ENCODE results near the gene WWC2. TPM values are rescaled to one million over a fixed set of nuclear protein-coding genes. Genes with fewer than 3 reads are reported as not detected.

Gene WWC2
- total and polyA plus RNA-seq, 4 experiments from 2014 or later, result 2.3 to 7.6 (median 5.2) TPM

- intact Hi-C loops (cut with micrococcal nuclease), result no loop called here
- Mint-ChIP-seq H3K27ac (no peak overlapping the region), H3K9me3 (no peaks in the 10 kb centered on the region), H3K27me3 (no peaks in the 10 kb centered on the region), H3K36me3 (no peaks in the 10 kb centered on the region), H3K4me1 (no peaks in the 10 kb centered on the region), H3K4me3 (no peak overlapping the region)
- H3K9me3 ChIP-seq (ENCODE audit: control insufficient read depth in 1 of 2, low read length in 2 of 2), result no peaks in the 10 kb centered on the region
- no peaks in the 10 kb centered on the region for H3K4me1 ChIP-seq (ENCODE audit: insufficient read depth, low read length)
- no peak overlapping the region for H3K4me3 ChIP-seq (ENCODE audit: low read length in 2 of 2)
- H3K27me3 ChIP-seq (ENCODE audit: insufficient read depth, low read length), result no peaks in the 10 kb centered on the region
- POLR2A ChIA-PET (ENCODE audit: partially characterized antibody), result no interaction called here
- CTCF ChIA-PET (ENCODE audit: partially characterized antibody), result interaction anchor here (1.2 to 10.5 kb wide), 2 partner anchors 8 to 175 kb away, joined by 6 to 142 read pairs; no protein-coding TSS in a partner anchor
- no peaks in the 10 kb centered on the region for H3K36me3 ChIP-seq (ENCODE audit: insufficient read depth, low read length)
- no peak for DNase-seq
- no peak overlapping the region for H3K27ac ChIP-seq (ENCODE audit: low read depth, low read length)
These were observed 149.1 kb downstream of the WWC2 start for GRCh38 chr4:183248201-183248600.

GRCh38 chr4:183249854-183250253, 150.8 kb downstream of the WWC2 start:
- CTCF ChIA-PET (ENCODE audit: partially characterized antibody), result interaction anchor here (0.6 to 10.5 kb wide), 12 partner anchors 10 to 313 kb away, joined by 3 to 142 read pairs (median 4); no protein-coding TSS in a partner anchor
- Mint-ChIP-seq H3K27me3 (no peaks in the 10 kb centered on the region), H3K27ac (no peak overlapping the region), H3K36me3 (no peaks in the 10 kb centered on the region), H3K4me1 (no peaks in the 10 kb centered on the region), H3K4me3 (no peak overlapping the region), H3K9me3 (no peaks in the 10 kb centered on the region)
- Histone ChIP-seq H3K4me3 (ENCODE audit: low read length in 2 of 2) (no peak overlapping the region), H3K9me3 (ENCODE audit: control insufficient read depth in 1 of 2, low read length in 2 of 2) (no peaks in the 10 kb centered on the region), H3K4me1 (ENCODE audit: insufficient read depth, low read length) (no peaks in the 10 kb centered on the region), H3K27ac (ENCODE audit: low read depth, low read length) (no peak overlapping the region), H3K27me3 (ENCODE audit: insufficient read depth, low read length) (no peaks in the 10 kb centered on the region), H3K36me3 (ENCODE audit: insufficient read depth, low read length) (no peaks in the 10 kb centered on the region)
- POLR2A ChIA-PET (ENCODE audit: partially characterized antibody), result no interaction called here
- DNase-seq, result peak in 4 of 5 donors; percentile 3 to 14 (median 6)
- intact Hi-C loops (cut with micrococcal nuclease), result loop anchor here (1.0 kb wide), 1 partner anchor 177 kb away; no protein-coding TSS in a partner anchor

- Mint-ChIP-seq H3K9me3 (no peaks in the 10 kb centered on the region), H3K4me1 (no peaks in the 10 kb centered on the region), H3K36me3 (no peaks in the 10 kb centered on the region), H3K27ac (no peak overlapping the region), H3K4me3 (no peak overlapping the region), H3K27me3 (no peaks in the 10 kb centered on the region)
- ChIA-PET CTCF (ENCODE audit: partially characterized antibody) (interaction anchor here (0.9 to 10.5 kb wide), 7 partner anchors 9 to 312 kb away, joined by 3 to 142 read pairs (median 10); no protein-coding TSS in a partner anchor), POLR2A (ENCODE audit: partially characterized antibody) (no interaction called here)
- intact Hi-C loops (cut with micrococcal nuclease), result loop anchor here (1.0 kb wide), 1 partner anchor 178 kb away; no protein-coding TSS in a partner anchor
- Histone ChIP-seq H3K27me3 (ENCODE audit: insufficient read depth, low read length) (no peaks in the 10 kb centered on the region), H3K9me3 (ENCODE audit: control insufficient read depth in 1 of 2, low read length in 2 of 2) (no peaks in the 10 kb centered on the region), H3K36me3 (ENCODE audit: insufficient read depth, low read length) (no peaks in the 10 kb centered on the region), H3K4me3 (ENCODE audit: low read length in 2 of 2) (no peak overlapping the region), H3K4me1 (ENCODE audit: insufficient read depth, low read length) (no peaks in the 10 kb centered on the region), H3K27ac (ENCODE audit: low read depth, low read length) (no peak overlapping the region)
- DNase-seq, result no peak
These were observed 151.8 kb downstream of the WWC2 start for GRCh38 chr4:183250831-183251230.

- Histone ChIP-seq H3K27me3 (ENCODE audit: insufficient read depth, low read length) (no peaks in the 10 kb centered on the region), H3K9me3 (ENCODE audit: control insufficient read depth in 1 of 2, low read length in 2 of 2) (no peaks in the 10 kb centered on the region), H3K36me3 (ENCODE audit: insufficient read depth, low read length) (no peaks in the 10 kb centered on the region), H3K4me1 (ENCODE audit: insufficient read depth, low read length) (no peaks in the 10 kb centered on the region), H3K27ac (ENCODE audit: low read depth, low read length) (no peak overlapping the region), H3K4me3 (ENCODE audit: low read length in 2 of 2) (no peak overlapping the region)
- Mint-ChIP-seq H3K4me3 (no peak overlapping the region), H3K27ac (no peak overlapping the region), H3K4me1 (no peaks in the 10 kb centered on the region), H3K27me3 (no peaks in the 10 kb centered on the region), H3K36me3 (no peaks in the 10 kb centered on the region), H3K9me3 (no peaks in the 10 kb centered on the region)
- intact Hi-C loops (cut with micrococcal nuclease), result no loop called here
- ChIA-PET POLR2A (ENCODE audit: partially characterized antibody) (interaction anchor here (0.6 kb wide), 1 partner anchor 44 kb away, joined by 3 read pairs; no protein-coding TSS in a partner anchor), CTCF (ENCODE audit: partially characterized antibody) (interaction anchor here (6.0 to 10.5 kb wide), 2 partner anchors 10 to 180 kb away, joined by 44 to 142 read pairs; no protein-coding TSS in a partner anchor)
- DNase-seq, result no peak
These were observed 153.9 kb downstream of the WWC2 start for GRCh38 chr4:183252959-183253358.

- H3K36me3 ChIP-seq (ENCODE audit: insufficient read depth, low read length), result no peaks in the 10 kb centered on the region
- H3K9me3 Mint-ChIP-seq, result no peaks in the 10 kb centered on the region
- no peaks in the 10 kb centered on the region for H3K9me3 ChIP-seq (ENCODE audit: control insufficient read depth in 1 of 2, low read length in 2 of 2)
- no peaks in the 10 kb centered on the region for H3K27me3 ChIP-seq (ENCODE audit: insufficient read depth, low read length)
- H3K27ac Mint-ChIP-seq, result no peak overlapping the region
- no peaks in the 10 kb centered on the region for H3K4me1 Mint-ChIP-seq
- ChIA-PET POLR2A (ENCODE audit: partially characterized antibody) (interaction anchor here (0.6 kb wide), 1 partner anchor 44 kb away, joined by 3 read pairs; no protein-coding TSS in a partner anchor), CTCF (ENCODE audit: partially characterized antibody) (interaction anchor here (0.9 to 10.5 kb wide), 5 partner anchors 8 to 314 kb away, joined by 3 to 142 read pairs (median 6); no protein-coding TSS in a partner anchor)
- H3K27ac ChIP-seq (ENCODE audit: low read depth, low read length), result no peak overlapping the region
- H3K4me3 ChIP-seq (ENCODE audit: low read length in 2 of 2), result no peak overlapping the region
- intact Hi-C loops (cut with micrococcal nuclease), result no loop called here
- no peak for DNase-seq
- no peak overlapping the region for H3K4me3 Mint-ChIP-seq
- no peaks in the 10 kb centered on the region for H3K27me3 Mint-ChIP-seq
- H3K36me3 Mint-ChIP-seq, result no peaks in the 10 kb centered on the region
- no peaks in the 10 kb centered on the region for H3K4me1 ChIP-seq (ENCODE audit: insufficient read depth, low read length)
These were observed 154.4 kb downstream of the WWC2 start for GRCh38 chr4:183253451-183253850.

GRCh38 chr4:183254162-183254561, 155.1 kb downstream of the WWC2 start:
- Histone ChIP-seq H3K36me3 (ENCODE audit: insufficient read depth, low read length) (no peaks in the 10 kb centered on the region), H3K9me3 (ENCODE audit: control insufficient read depth in 1 of 2, low read length in 2 of 2) (no peaks in the 10 kb centered on the region), H3K4me3 (ENCODE audit: low read length in 2 of 2) (no peak overlapping the region), H3K27me3 (ENCODE audit: insufficient read depth, low read length) (no peaks in the 10 kb centered on the region), H3K27ac (ENCODE audit: low read depth, low read length) (no peak overlapping the region), H3K4me1 (ENCODE audit: insufficient read depth, low read length) (no peaks in the 10 kb centered on the region)
- ChIA-PET CTCF (ENCODE audit: partially characterized antibody) (interaction anchor here (0.9 to 10.5 kb wide), 5 partner anchors 8 to 315 kb away, joined by 3 to 142 read pairs (median 6); no protein-coding TSS in a partner anchor), POLR2A (ENCODE audit: partially characterized antibody) (no interaction called here)
- Mint-ChIP-seq H3K36me3 (no peaks in the 10 kb centered on the region), H3K4me1 (no peaks in the 10 kb centered on the region), H3K9me3 (no peaks in the 10 kb centered on the region), H3K27me3 (no peaks in the 10 kb centered on the region), H3K4me3 (no peak overlapping the region), H3K27ac (no peak overlapping the region)
- intact Hi-C loops (cut with micrococcal nuclease), result no loop called here
- no peak for DNase-seq

GRCh38 chr4:183255487-183255886, 156.4 kb downstream of the WWC2 start:
- no peak for DNase-seq
- no peak overlapping the region for H3K27ac ChIP-seq (ENCODE audit: low read depth, low read length)
- no peak overlapping the region for H3K4me3 ChIP-seq (ENCODE audit: low read length in 2 of 2)
- no peaks in the 10 kb centered on the region for H3K27me3 ChIP-seq (ENCODE audit: insufficient read depth, low read length)
- Mint-ChIP-seq H3K4me1 (no peaks in the 10 kb centered on the region), H3K27me3 (no peaks in the 10 kb centered on the region), H3K9me3 (no peaks in the 10 kb centered on the region), H3K4me3 (no peak overlapping the region), H3K36me3 (no peaks in the 10 kb centered on the region), H3K27ac (no peak overlapping the region)
- no peaks in the 10 kb centered on the region for H3K4me1 ChIP-seq (ENCODE audit: insufficient read depth, low read length)
- POLR2A ChIA-PET (ENCODE audit: partially characterized antibody), result no interaction called here
- CTCF ChIA-PET (ENCODE audit: partially characterized antibody), result interaction anchor here (0.9 to 10.5 kb wide), 10 partner anchors 9 to 316 kb away, joined by 3 to 142 read pairs (median 4); partner anchors contain the start of gene WWC2
- H3K36me3 ChIP-seq (ENCODE audit: insufficient read depth, low read length), result no peaks in the 10 kb centered on the region
- no peaks in the 10 kb centered on the region for H3K9me3 ChIP-seq (ENCODE audit: control insufficient read depth in 1 of 2, low read length in 2 of 2)
- intact Hi-C loops (cut with micrococcal nuclease), result no loop called here

Measured in CD4-positive, alpha-beta memory T cell (primary cell).